Occipital lobe (tissue), 2 donors: ENCODE data around the gene AFMID. TPM values are rescaled to one million over a fixed set of nuclear protein-coding genes. Genes with fewer than 3 reads are reported as not detected.

ENCODE experiments used
- DNase-seq: peaks from one replicate; lab custom pipeline; 2025; lab: John Stamatoyannopoulos, UW
- total RNA-seq: library from RNA; depleted of rRNA; stranded (reverse); fragments of >200 nt; gene quantifications from one replicate; pipeline ENCODE4 v1.2.3, GENCODE V29; 2014

AFMID gene
- total RNA-seq, 1 donor from 2014 or later = 35.4 TPM

DNA sequence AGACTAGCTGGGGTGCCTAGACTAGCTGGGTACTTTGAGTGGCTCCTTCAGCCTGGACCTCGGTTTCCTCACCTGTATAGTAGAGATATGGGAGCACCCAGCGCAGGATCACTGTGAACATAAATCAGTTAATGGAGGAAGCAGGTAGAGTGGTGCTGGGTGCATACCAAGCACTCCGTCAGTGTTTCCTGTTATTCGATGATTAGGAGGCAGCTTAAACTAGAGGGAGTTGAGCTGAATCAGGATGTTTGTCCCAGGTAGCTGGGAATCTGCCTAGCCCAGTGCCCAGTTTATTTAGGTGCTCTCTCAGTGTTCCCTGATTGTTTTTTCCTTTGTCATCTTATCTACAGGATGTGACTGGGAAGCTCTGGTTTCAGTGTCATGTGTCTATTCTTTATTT is 35.9 kb downstream of the AFMID start:
- no peak for DNase-seq

DNA sequence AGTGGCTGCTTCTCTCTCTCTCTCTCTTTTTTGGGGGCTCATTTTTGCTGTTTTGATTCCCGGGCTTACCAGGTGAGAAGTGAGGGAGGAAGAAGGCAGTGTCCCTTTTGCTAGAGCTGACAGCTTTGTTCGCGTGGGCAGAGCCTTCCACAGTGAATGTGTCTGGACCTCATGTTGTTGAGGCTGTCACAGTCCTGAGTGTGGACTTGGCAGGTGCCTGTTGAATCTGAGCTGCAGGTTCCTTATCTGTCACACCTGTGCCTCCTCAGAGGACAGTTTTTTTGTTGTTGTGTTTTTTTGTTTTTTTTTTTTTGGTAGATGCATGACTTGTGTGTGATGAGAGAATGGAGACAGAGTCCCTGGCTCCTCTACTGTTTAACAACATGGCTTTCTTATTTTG is 36.6 kb downstream of the AFMID start:
- no peak for DNase-seq

DNA sequence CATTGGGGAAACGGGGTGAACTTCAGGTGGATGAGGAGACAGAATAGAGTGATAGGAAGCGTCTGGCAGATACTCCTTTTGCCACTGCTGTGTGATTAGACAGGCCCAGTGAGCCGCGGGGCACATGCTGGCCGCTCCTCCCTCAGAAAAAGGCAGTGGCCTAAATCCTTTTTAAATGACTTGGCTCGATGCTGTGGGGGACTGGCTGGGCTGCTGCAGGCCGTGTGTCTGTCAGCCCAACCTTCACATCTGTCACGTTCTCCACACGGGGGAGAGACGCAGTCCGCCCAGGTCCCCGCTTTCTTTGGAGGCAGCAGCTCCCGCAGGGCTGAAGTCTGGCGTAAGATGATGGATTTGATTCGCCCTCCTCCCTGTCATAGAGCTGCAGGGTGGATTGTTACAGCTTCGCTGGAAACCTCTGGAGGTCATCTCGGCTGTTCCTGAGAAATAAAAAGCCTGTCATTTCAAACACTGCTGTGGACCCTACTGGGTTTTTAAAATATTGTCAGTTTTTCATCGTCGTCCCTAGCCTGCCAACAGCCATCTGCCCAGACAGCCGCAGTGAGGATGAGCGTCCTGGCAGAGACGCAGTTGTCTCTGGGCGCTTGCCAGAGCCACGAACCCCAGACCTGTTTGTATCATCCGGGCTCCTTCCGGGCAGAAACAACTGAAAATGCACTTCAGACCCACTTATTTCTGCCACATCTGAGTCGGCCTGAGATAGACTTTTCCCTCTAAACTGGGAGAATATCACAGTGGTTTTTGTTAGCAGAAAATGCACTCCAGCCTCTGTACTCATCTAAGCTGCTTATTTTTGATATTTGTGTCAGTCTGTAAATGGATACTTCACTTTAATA is 37.3 kb downstream of the AFMID start:
- no peak for DNase-seq

DNA sequence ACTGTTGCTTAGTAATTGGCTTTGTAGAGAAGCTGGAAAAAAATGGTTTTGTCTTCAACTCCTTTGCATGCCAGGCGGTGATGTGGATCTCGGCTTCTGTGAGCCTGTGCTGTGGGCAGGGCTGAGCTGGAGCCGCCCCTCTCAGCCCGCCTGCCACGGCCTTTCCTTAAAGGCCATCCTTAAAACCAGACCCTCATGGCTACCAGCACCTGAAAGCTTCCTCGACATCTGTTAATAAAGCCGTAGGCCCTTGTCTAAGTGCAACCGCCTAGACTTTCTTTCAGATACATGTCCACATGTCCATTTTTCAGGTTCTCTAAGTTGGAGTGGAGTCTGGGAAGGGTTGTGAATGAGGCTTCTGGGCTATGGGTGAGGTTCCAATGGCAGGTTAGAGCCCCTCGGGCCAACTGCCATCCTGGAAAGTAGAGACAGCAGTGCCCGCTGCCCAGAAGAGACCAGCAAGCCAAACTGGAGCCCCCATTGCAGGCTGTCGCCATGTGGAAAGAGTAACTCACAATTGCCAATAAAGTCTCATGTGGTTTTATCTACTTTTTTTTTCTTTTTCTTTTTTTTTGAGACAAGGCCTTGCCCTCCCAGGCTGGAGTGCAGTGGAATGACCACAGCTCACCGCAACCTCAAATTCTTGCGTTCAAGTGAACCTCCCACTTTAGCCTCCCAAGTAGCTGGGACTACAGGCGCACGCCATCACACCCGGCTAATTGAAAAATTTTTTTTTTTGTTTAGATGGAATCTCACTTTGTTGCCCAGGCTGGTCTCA is 38.1 kb downstream of the AFMID start:
- no peak for DNase-seq

DNA sequence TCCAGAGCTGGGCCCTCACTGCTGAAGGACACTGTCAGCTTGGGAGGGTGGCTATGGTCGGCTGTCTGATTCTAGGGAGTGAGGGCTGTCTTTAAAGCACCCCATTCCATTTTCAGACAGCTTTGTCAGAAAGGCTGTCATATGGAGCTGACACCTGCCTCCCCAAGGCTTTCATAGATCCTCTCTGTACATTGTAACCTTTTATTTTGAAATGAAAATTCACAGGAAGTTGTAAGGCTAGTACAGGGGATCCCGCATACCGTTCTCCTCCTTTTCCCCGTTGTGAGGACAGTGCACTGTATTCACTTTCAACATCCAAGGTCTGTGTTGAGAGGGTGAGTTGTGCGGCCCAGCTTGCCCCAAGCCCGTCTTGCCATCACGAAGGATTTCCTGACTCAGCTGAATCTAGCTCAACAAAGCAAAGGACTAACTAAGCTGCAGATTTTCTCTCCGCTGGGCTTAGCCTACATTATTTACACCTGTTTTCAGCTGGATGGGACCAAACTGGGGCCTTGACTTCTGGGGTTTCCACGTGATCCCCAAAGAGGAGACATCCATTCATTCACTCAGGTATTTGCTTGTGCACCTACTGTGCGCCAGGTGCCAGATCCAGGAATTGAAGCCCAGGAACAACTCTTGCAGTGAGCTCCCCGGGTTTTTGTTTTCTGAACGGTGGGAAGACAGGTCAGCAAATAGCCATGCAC is 39.0 kb downstream of the AFMID start:
- no peak for DNase-seq

DNA sequence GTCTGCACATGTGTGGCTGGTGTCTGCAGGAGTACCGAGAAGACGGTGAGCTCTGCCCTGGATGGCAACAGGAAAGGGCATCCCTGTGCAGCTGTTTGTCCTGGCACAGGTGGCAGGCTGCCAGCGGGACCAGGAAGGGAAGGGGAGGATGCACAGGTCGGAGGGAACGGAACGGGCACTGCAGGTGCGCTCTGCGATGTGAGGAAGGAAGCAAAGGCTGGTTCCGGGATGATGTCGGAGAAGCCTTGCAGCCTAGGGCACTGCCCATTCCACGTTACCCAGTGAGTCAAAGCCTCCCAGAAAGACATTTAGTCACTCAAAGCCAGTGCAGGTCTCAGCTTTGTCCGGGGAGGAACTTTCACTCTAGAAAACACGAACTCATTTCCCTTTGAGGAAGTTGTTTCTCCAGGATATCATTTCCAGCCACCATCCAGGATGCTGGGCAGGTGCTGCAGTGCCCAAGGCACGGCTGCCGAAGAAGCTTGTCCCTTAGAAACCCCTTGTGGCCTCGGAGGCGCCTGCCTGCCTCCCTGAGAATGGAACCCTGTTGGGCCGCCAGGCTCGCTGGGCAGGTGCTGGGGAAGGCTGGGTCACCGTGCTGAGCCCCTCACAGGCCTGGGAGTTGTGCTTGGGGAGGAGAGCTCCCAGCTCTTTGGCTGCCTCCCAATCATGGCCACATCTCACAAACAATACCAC is 39.7 kb downstream of the AFMID start:
- no peak for DNase-seq

DNA sequence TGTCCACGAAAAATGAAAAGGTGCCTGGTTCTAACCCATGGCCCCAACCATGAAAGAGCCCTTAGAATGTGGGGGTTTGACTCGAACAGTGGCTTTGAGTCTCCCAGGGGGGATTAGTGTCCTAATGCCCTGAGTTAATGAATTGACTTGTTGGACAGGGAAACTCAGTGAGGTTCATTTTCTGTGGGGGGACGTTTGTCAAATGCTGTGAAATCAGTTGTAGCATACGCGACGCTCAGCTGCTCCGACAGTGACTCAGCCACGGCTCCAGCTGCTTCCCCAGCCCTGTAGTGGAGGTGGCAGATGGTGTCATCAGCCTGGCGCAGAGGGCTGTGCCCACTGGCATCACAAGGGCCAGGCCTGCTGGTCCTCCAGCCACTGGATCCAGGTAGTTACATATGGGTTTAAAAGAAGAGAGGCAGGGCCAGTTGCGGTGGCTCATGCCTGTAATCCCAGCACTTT is 40.3 kb downstream of the AFMID start:
- DNase-seq = peak; percentile 43

DNA sequence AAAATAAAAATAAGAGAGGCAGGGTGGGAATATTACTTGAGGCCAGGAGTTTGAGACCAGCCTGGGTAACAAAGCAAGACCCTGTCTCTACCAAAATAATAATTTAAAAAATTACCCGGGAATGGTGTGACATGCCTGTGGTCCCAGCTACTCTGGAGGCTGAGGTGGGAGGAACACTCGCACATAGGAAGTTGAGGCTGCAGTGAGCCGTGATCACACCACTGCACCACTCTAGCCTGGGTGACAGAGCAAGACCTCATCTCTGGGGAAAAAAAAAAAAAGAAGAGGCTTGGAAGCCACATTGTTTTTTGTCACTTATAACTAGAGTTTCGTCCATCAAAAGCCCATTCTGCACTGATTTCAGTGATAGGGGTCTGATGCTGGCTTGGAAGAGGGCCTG is 41.0 kb downstream of the AFMID start:
- DNase-seq = no peak

DNA sequence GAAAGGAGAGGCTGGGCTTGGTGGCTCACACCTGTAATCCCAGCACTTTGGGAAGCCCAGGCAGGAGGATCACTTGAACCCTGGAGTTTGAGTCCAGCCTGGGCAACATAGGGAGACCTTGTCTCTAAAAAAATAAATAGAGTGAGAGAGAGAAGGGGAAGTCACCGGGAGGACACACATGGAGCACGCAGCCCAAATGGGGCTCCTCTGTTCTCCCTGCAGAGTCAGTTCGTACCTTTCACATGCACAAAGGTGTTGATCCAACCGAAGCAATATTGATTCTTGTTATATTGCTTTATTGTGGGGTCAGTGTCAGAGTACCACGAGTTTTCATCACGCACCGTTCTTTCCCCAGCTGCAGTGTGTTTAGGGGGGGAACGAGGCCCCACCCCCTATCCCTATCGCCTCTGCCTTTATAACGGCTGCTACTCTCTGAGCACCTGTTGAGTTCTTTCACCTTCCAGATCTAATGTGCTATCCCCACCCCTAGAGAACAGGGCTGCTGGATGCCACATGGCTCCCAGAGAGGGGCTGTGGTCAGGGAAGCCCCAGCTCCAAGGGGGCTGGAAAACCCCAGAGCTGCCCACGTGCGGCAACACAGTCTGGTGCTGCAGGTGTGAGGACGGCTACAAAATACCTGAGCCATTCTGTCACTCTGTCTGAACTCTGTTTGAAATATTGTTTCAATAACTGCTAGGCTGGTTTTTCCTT is 43.2 kb downstream of the AFMID start:
- no peak for DNase-seq

DNA sequence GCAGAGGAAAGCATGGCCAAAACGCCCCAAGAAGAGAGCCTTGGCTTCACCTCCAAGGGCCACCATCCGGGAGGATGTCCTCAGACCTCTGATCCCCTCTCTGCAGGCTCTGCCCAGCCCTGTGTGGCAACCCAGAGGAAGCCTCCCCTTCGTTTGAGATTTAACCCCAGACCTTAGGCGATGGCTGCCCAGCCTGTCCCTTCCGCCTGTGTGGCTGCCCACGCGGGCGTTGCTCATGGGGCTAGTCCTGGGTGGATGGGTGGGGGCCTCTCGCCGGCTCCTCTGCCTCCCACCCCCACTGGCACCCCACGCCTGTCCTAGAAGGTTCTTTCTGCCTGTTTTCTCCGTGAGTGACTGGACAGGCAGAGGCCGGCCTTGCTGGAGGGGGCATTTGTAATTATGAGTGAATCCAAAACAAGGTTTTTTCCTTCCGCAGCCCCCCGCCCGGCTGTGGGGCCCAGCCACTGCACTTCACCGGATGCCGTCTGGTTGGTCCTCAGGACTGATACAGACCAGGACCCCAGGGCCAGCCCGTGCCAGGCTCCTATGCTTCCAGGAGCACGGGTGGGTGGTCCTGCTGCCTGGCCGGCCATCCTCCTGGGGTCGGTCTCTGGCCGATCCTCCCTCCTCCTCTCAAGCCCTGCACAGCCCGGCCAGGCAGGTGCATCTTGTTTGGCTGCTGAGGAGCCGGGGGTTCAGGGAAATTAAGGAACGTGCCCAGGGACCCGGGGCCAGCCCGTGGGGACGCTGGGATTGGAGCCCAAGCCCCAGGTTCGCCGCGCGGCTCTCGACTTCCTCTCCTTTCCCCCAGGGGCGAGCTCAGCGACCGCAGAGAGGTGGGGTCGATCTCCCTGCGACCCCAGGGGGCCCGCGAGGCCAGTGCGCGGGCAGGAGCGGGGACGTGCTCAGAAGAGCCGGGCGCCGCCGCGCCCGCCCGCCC is 44.1 kb downstream of the AFMID start, which contains the start of gene TMEM235:
TSS of gene TMEM235 (plus strand) at position 636 of the 940 bp plus-strand sequence. CDS start 393 bp downstream, outside the sequence.
- DNase-seq = no peak

DNA sequence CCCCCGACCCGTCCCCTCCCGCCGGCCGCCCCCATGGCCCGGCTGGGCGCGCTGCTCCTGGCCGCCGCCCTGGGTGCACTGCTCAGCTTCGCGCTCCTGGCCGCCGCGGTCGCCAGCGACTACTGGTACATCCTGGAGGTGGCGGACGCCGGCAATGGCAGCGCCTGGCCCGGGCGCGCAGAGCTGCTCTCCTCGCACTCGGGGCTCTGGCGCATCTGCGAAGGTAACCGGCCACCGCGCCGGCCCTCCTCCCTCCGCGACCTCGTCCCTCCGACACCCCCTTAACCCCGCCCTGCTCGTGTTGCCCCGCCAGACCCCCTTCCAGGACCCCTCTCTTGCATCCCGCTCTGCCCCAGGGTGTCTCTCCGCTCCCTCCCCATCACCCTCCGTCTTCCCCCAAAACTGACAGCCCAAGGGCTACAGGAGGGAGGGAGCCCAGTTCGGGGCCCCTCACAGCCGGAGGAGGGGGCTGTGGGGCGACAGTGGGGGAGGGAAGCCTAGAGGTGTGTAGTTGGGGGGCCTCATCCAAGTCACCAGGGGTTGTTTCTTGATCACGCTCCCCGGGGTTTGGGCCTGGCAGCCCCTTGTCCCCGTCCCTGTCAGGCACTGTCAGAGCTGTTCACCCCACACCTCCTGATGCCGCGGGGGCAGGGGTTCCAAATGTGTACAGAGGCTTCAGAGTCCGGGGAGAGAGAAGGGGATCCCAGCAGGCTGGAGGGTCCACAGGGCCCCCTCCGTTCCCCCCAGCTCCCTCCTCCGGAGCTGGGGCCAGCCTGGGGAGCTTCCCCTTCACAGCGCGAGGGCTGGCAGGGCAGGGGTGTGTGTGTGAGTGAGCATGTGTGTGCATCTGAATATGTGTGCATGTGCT is 45.1 kb downstream of the AFMID start:
- DNase-seq = no peak

DNA sequence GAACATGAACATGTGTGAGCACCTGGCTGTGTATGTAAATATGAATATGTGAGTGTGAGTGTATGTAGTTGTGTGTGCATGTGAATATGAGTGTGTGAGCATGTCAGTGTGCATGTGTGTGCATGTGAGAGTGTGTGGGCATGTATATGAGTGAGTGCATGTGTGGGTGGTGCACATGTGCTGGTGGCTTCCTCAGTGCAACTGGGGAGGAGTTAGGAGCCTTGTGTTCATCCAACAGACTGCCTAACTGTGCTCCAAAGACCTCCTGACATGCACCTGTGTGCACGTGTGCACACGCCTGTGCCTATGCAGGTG is 45.7 kb downstream of the AFMID start:
- no peak for DNase-seq

DNA sequence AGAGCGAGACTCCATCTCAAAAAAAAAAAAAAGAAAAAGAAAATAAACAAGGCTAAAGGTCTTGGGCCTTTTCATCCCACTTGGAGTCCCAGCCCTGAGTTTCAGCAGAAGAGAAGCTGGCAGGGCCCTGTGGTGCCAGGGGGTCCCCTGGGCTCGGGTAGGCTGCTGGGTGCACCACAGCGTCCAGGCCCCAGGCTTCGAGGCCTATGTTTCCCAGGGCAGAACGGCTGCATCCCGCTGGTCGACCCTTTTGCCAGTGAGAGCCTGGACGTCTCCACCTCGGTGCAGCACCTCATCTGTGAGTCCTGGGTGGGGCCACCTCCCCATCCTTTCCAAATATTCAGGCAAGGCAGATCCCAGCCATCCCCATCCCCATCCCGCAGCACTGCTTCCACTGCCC is 46.5 kb downstream of the AFMID start:
- DNase-seq = no peak

DNA sequence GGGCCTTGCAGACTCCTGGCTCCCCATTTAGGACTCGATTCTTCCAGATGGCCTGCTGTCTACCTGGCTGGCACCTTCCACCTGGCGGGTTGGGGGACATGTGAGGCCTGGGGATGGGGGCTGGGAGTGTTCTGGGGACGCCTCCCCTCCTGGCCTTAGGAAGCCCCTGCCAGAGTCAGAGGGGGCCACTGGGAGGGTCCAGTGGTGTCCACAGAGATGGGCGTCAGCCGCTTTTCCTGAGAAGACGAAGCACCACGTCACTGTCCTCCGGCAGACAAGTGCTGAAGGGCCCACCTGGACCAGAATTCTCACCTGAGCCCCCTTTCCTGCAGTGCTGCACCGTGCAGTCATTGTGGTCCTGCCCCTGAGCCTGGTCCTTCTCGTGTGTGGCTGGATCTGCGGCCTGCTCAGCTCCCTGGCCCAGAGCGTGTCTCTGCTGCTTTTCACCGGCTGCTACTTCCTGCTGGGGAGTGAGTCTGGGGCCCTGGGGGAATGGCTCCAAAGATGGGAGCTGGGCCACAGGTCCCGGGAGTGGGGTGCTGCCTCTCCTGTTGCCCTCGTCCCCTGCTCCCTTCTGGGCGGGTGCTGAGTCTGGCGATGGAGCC is 47.2 kb downstream of the AFMID start:
- no peak for DNase-seq

DNA sequence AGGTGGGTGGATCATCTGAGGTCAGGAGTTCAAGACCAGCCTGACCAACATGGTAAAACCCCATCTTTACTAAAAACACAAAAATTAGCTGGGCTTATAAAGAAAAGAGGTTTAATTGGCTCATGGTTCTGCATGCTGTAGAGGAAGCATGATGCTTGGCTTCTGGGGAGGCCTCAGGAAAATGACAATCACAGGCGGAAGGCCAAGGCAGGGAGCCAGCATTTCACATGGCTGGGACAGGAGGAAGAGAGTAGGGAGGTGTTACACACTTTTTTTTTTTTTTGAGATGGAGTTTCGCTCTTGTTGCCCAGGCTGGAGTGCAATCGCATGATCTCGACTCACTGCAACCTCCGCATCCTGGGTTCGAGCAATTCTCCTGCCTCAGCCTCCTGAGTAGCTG is 47.9 kb downstream of the AFMID start:
- DNase-seq = peak; percentile 27

DNA sequence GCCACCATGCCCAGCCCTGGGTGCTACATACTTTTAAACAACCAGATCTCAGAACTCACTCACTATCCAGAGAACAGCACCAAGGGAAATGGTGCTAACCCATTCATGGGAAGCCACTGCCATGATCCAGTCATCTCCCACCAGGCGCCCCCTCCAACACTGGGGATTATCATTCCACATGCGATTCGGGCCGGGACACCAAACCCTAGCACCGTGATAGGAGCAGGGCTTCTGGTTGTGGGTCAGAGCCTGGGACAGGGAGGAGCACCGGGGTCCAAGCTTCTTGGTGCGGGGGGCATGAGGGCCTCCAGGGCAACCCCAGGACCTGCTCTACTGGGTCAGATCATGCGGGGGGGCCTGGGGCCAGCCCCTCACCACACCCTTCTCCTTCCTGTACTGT is 48.7 kb downstream of the AFMID start:
- DNase-seq = no peak

DNA sequence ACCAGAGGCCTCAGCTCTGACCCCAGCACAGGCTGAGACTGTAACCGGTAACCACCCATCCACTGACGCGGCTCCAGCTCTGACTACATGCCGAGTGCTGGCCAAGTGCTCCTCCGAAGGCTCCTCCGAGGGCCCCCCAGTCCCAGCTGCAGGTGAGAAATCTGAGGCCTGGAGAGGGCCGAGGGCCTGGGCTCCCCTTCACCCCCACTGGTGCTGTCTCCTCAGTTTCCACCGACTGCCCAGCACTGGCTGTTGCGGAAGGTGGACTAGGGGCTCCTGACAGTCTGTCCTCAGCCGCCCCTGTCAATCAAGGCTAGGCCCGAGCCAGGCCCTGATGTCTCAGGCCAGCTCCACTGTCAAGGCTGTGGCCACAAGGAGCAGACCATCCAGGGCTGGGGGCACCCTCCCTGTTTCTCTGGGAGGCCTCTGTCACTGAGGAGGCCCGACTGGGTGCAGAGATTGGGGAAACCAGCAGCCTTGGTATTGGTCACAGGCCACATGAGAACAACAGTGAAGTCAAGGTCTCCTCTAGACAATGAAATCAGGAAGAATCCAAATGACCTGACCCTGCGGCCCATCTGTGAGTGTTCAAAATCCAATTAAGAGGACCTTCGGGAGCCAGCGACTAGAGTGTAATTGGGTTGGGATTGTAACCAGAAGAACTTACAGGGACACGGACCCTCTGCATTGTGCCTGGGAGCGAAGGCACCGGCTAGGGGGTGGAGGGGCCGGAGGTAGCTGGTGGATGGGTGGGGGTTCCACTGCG is 49.4 kb downstream of the AFMID start:
- DNase-seq = no peak
